ENCODE results near the gene CADPS. TPM values are rescaled to one million over a fixed set of nuclear protein-coding genes. Genes with fewer than 3 reads are reported as not detected.
A peak's percentile ranks its signal among the peaks of the same experiment; 100 is the strongest.

Gene CADPS
- polyA plus RNA-seq, 1 donor from 2014 or later, result 118 TPM

- no peak overlapping the region for H2AFZ ChIP-seq (ENCODE audit: low read depth, low read length)
- TF ChIP-seq SMC3 (conservative IDR thresholded peaks at IDR 0.05; ENCODE audit: poor library complexity), result no peak
- no peak for TF ChIP-seq RAD21 (conservative IDR thresholded peaks at IDR 0.05)
- TF ChIP-seq POLR2AphosphoS5 (IDR thresholded peaks at IDR 0.05), result no peak
- no peak for TF ChIP-seq MXI1 (conservative IDR thresholded peaks at IDR 0.05; ENCODE audit: poor library complexity, severe bottlenecking)
- no peak for TF ChIP-seq TAF1 (IDR thresholded peaks at IDR 0.05; ENCODE audit: low read depth)
- TF ChIP-seq EZH2 (IDR thresholded peaks at IDR 0.05; ENCODE audit: borderline replicate concordance, insufficient read depth, low read length, poor library complexity, severe bottlenecking), result no peak
- TF ChIP-seq CTCF (IDR thresholded peaks at IDR 0.05; ENCODE audit: poor library complexity, severe bottlenecking), result no peak
- no peak for TF ChIP-seq EP300 (conservative IDR thresholded peaks at IDR 0.05; ENCODE audit: poor library complexity, severe bottlenecking)
- TF ChIP-seq REST (IDR thresholded peaks at IDR 0.05; ENCODE audit: borderline replicate concordance), result no peak
- no peak overlapping the region for H3K27ac ChIP-seq (ENCODE audit: low read length)
- no peaks in the 10 kb centered on the region for H4K20me1 ChIP-seq (ENCODE audit: insufficient read depth)
- no peaks in the 10 kb centered on the region for H3K27me3 ChIP-seq (ENCODE audit: insufficient read depth, low read depth, low read length)
- no peak overlapping the region for H3K4me2 ChIP-seq (ENCODE audit: low read length)
- H3K9me3 ChIP-seq (ENCODE audit: low read length), result no peaks in the 10 kb centered on the region
- no peaks in the 10 kb centered on the region for H3K9me2 ChIP-seq (ENCODE audit: insufficient read depth, low read length)
- H3K4me3 ChIP-seq (ENCODE audit: low read length), result no peak overlapping the region
- no peak overlapping the region for H3K9ac ChIP-seq (ENCODE audit: low read length)
- no peaks in the 10 kb centered on the region for H3K36me3 ChIP-seq (ENCODE audit: insufficient read depth, low read length)
- no peaks in the 10 kb centered on the region for H3F3A ChIP-seq (ENCODE audit: insufficient read depth, low read length, poor library complexity, severe bottlenecking)
- no peaks in the 10 kb centered on the region for H3K79me2 ChIP-seq (replicated peaks; ENCODE audit: insufficient read depth, low read length)
Measured at GRCh38 chr3:62531493-62531892, 343.7 kb downstream of the CADPS start.

GRCh38 chr3:62529230-62529629 is 346.0 kb downstream of the CADPS start:
- Histone ChIP-seq H3K79me2 (replicated peaks; ENCODE audit: insufficient read depth, low read length) (no peaks in the 10 kb centered on the region), H3K9me3 (ENCODE audit: low read length) (no peaks in the 10 kb centered on the region), H3F3A (ENCODE audit: insufficient read depth, low read length, poor library complexity, severe bottlenecking) (no peaks in the 10 kb centered on the region), H3K9ac (ENCODE audit: low read length) (no peak overlapping the region), H2AFZ (ENCODE audit: low read depth, low read length) (no peak overlapping the region), H3K4me3 (ENCODE audit: low read length) (no peak overlapping the region), H4K20me1 (ENCODE audit: insufficient read depth) (no peaks in the 10 kb centered on the region), H3K9me2 (ENCODE audit: insufficient read depth, low read length) (no peaks in the 10 kb centered on the region), H3K27ac (ENCODE audit: low read length) (no peak overlapping the region), H3K27me3 (ENCODE audit: insufficient read depth, low read depth, low read length) (no peaks in the 10 kb centered on the region), H3K4me2 (ENCODE audit: low read length) (no peak overlapping the region), H3K36me3 (ENCODE audit: insufficient read depth, low read length) (no peaks in the 10 kb centered on the region)
- peak; percentile 63 for TF ChIP-seq REST (IDR thresholded peaks at IDR 0.05; ENCODE audit: borderline replicate concordance)
- no peak for TF ChIP-seq MXI1 (conservative IDR thresholded peaks at IDR 0.05; ENCODE audit: poor library complexity, severe bottlenecking)

All from neural cell (in vitro differentiated cells).